Right lobe of liver (tissue), 6 donors: Measurements from ENCODE around the gene RAI2. TPM values are rescaled to one million over a fixed set of nuclear protein-coding genes. Genes with fewer than 3 reads are reported as not detected.

Experiments
- ATAC-seq, 4 donors: fragments of 200-7000 bp; cut with Tn5 transposase; one replicate each; pipeline ENCODE4 v1.9.1; 2020; ENCODE audit warnings: mild to moderate bottlenecking in 4 of 4, moderate library complexity in 4 of 4
- DNase-seq, 3 donors: peaks; one replicate each; pipeline ENCODE4 v3.0.0-alpha.2; 2020
- H3K27ac ChIP-seq, 3 donors: fragments of 200-600 bp; one replicate each; pipeline ENCODE4 v1.8.0; 2022
- H3K27me3 ChIP-seq, 2 donors: fragments of 200-600 bp; one replicate each; pipeline ENCODE4 v1.8.0; 2022
- H3K36me3 ChIP-seq, 4 donors: fragments of 200-600 bp; sonication (generic) in 1 of 4; one replicate each; pipeline versions ENCODE4 v1.5.1 to v1.8.0; 2017 to 2022; ENCODE audit warnings: control low read depth in 1 of 4
- H3K4me1 ChIP-seq, 4 donors: fragments of 200-600 bp; sonication (generic) in 1 of 4; one replicate each; pipeline versions ENCODE4 v1.5.1 to v1.8.0; 2017 to 2022; ENCODE audit warnings: control low read depth in 1 of 4
- H3K4me3 ChIP-seq, 3 donors: fragments of 200-600 bp; one replicate each; pipeline ENCODE4 v1.8.0; 2022
- H3K9me3 ChIP-seq, 4 donors: fragments of 200-600 bp; sonication (generic) in 1 of 4; one replicate each; pipeline versions ENCODE4 v1.5.1 to v1.8.0; 2017 to 2022; ENCODE audit warnings: control low read depth in 1 of 4
- CTCF ChIP-seq, 4 donors: fragments of 200-600 bp in 3 of 4; fragments of 450-650 bp in 1 of 4; IDR thresholded peaks; one replicate each; pipeline versions ENCODE4 v1.5.1 to v1.8.0; 2016 to 2022; ENCODE audit warnings: antibody characterized with exemption in 4 of 4, mild to moderate bottlenecking in 2 of 4
- POLR2A ChIP-seq: fragments of 450-650 bp; IDR thresholded peaks from one replicate; pipeline ENCODE4 v1.6.1; 2017; ENCODE audit warnings: antibody characterized with exemption, mild to moderate bottlenecking
- WGBS: methylation state at CpG from one replicate; pipeline ENCODE4 v1.1.6; 2018; ENCODE audit warnings: low coverage, low lambda C conversion rate; ENCODE audit not compliant: insufficient coverage; ENCODE audit errors: missing lambda C conversion rate; 5-methylcytosine and 5-hydroxymethylcytosine counted together
- intact Hi-C, 2 donors: fragments of 100-400 bp; cut with DNase I; formaldehyde crosslinking; loops; one replicate each; pipeline versions ENCODE4 v1.11.2 to v1.14.1; 2022
- total RNA-seq, 6 experiments: library from RNA; depleted of rRNA in 2 of 6; stranded (reverse); fragments of >200 nt in 2 of 6; fragmentation: NEBNext Ultra II Directional in 3 of 6; extraction: Animal tissue kit (Norgen Biotek cat#: 25700) in 3 of 6; gene quantifications; one replicate each; pipeline versions ENCODE4 v1.1.0 to v1.2.4, GENCODE V29; 2016 to 2023
- donor health status: DM: no; HTN: yes; CAD: no.
- donor health status: DM: no; HTN: no; CAD: no.
- donor health status: DM: no; HTN: no; CAD: no.
- donor health status: DM: no; HTN: yes; CAD: no.
- donor health status: DM: no; HTN: yes; CAD: no.

The RAI2 gene
- total RNA-seq, 6 experiments from 2014 or later = 1.2 to 3.5 (median 2.4) TPM

- H3K4me3 ChIP-seq = no peak overlapping the region
- H3K27me3 ChIP-seq = no peaks in the 10 kb centered on the region
- no peak overlapping the region for H3K27ac ChIP-seq
- 49% methylated on average over 3 of the region's 3 CpGs for WGBS
- H3K9me3 ChIP-seq = no peaks in the 10 kb centered on the region
- TF ChIP-seq CTCF (IDR thresholded peaks at IDR 0.05) (no peak), POLR2A (no peak)
- no peak for DNase-seq
- ATAC-seq = no peak
- H3K4me1 ChIP-seq = no peaks in the 10 kb centered on the region
- no peaks in the 10 kb centered on the region for H3K36me3 ChIP-seq
- intact Hi-C loops = no loop called here
Measured at GRCh38 chrX:17769701-17770269, 91.3 kb downstream of the RAI2 start.

- no peak overlapping the region for H3K27ac ChIP-seq
- TF ChIP-seq CTCF (IDR thresholded peaks at IDR 0.05) (no peak), POLR2A (no peak)
- DNase-seq (no peak), ATAC-seq (no peak)
- H3K9me3 ChIP-seq = no peaks in the 10 kb centered on the region
- H3K4me1 ChIP-seq = no peaks in the 10 kb centered on the region
- no peaks in the 10 kb centered on the region for H3K36me3 ChIP-seq
- intact Hi-C loops = no loop called here
- no peaks in the 10 kb centered on the region for H3K27me3 ChIP-seq
- no peak overlapping the region for H3K4me3 ChIP-seq
- 63% methylated on average over 1 of the region's 5 CpGs for WGBS
Measured at GRCh38 chrX:17768997-17769396, 92.1 kb downstream of the RAI2 start.

GRCh38 chrX:17767734-17768133, 93.4 kb downstream of the RAI2 start:
- no peak overlapping the region for H3K4me3 ChIP-seq

GRCh38 chrX:17759990-17760389, 101.1 kb downstream of the RAI2 start:
- intact Hi-C loops = no loop called here
- no peak overlapping the region for H3K4me3 ChIP-seq
- DNase-seq (no peak), ATAC-seq (no peak)
- no peak overlapping the region for H3K27ac ChIP-seq
- no peaks in the 10 kb centered on the region for H3K36me3 ChIP-seq
- no peaks in the 10 kb centered on the region for H3K27me3 ChIP-seq
- WGBS = 67% methylated on average over 1 of the region's 1 CpG
- H3K4me1 ChIP-seq = no peaks in the 10 kb centered on the region
- no peak for TF ChIP-seq CTCF (IDR thresholded peaks at IDR 0.05)
- H3K9me3 ChIP-seq = no peaks in the 10 kb centered on the region

More at GRCh38 chrX:17767734-17768133, 93.4 kb downstream of the RAI2 start:
- Histone ChIP-seq H3K27ac (no peak overlapping the region), H3K4me1 (no peaks in the 10 kb centered on the region), H3K9me3 (no peaks in the 10 kb centered on the region), H3K36me3 (no peaks in the 10 kb centered on the region), H3K27me3 (no peaks in the 10 kb centered on the region)
- WGBS = 13% methylated on average over 1 of the region's 1 CpG
- TF ChIP-seq CTCF (IDR thresholded peaks at IDR 0.05) (no peak), POLR2A (no peak)
- DNase-seq (no peak), ATAC-seq (no peak)
- intact Hi-C loops = no loop called here

GRCh38 chrX:17758382-17758781, 102.7 kb downstream of the RAI2 start:
- no peak for ATAC-seq
- intact Hi-C loops = no loop called here
- no peak overlapping the region for H3K4me3 ChIP-seq
- no peaks in the 10 kb centered on the region for H3K4me1 ChIP-seq
- H3K27ac ChIP-seq = no peak overlapping the region
- peaks cover 0 to 12% (median 0%) of the 10 kb centered on the region in 4 donors for H3K36me3 ChIP-seq
- DNase-seq = no peak
- WGBS = 44% methylated on average over 2 of the region's 2 CpGs
- H3K27me3 ChIP-seq = no peaks in the 10 kb centered on the region
- H3K9me3 ChIP-seq = no peaks in the 10 kb centered on the region
- TF ChIP-seq CTCF (IDR thresholded peaks at IDR 0.05) (no peak), POLR2A (no peak)
